HG03520 (cell line): ENCODE measurements around the gene DPEP2NB.

Experiments used
- ATAC-seq: cut with Tn5 transposase; IDR thresholded peaks from one replicate; pipeline ENCODE4 v1.9.1; 2021; ENCODE audit warnings: mild to moderate bottlenecking, moderate library complexity; ENCODE audit not compliant: unreplicated experiment

DPEP2NB gene

DNA sequence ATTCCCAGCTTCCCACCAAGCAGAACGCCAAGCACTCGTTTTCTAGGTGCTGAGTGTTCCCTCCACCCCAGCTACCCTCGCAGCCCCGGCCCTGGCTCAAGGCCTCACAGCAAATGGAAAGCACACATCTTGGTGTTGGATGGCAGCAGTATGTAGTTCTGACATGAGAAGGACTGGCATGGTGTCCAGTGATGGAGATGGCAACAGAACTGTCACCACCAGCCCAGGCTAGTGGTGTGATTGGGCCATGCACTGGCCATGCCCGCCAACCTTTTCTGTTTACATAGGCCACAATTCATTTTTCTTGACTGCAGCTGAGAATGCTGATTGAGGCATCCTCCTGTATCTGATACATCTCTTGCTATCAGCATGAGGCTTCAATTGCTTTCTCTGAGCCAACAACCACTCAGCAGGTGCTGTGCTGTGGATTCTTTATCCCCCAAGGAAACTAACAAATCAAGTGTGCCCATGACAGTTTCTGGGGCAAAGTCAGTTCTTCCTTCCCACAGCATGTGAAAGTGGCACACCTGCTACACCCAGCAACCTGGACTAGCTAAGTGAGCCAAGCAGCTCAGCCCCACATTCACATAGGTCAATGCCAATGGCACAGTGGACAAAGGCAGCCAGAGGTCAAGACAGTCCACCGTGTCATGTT lies 51.1 kb downstream of the DPEP2NB start:
- no peak for ATAC-seq

DNA sequence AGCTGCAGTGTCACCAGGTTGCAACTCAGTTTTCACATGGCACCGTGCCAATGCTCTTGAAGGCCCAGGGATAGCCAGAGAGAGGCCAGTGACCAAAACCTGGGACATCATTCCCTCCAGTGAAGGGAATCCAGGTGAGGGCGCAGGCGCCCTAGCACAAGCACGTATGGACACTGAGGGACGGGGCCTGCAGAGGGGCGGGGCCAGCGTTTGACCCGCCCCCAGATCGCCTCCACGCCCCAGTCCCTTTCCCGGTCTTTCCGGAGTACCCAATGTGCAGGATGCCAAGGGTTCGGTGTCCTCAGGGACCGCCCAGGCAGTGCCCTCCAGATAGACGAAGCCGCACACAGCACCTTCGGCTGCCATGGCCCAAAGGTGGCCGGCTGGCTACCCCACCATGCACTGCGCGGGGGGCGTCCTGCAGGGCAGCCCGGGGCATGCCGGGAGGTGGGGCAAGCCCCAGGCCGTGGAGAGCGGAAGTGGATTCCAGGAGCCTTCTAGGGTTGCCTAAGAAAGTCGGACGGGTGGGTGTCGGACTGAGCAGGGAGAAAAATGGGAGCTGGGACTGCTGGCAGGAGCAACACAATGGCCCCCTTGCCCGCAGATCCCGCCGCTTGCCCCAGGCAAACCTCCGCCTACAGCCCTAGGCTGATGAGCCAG lies 51.9 kb downstream of the DPEP2NB start:
- no peak for ATAC-seq
